OCI-LY1 (cell line): ENCODE data around the gene ABCB6.
"Not testable (repeated sequence)": the region's sequence is repeated elsewhere in the genome, so short reads cannot be mapped to it uniquely, and the experiment has no call there.

ENCODE experiments used
- H2AFZ ChIP-seq: fragments of 200-600 bp; sonication (generic), shearing (Covaris generic); 2 replicates; pipeline ENCODE4 v1.6.0; 2014; ENCODE audit warnings: antibody characterized with exemption, mild to moderate bottlenecking, low read length
- H3F3A ChIP-seq: fragments of 200-600 bp; sonication (generic), shearing (Covaris generic); 2 replicates; pipeline ENCODE4 v1.6.0; 2014; ENCODE audit warnings: mild to moderate bottlenecking, antibody characterized with exemption, low read length, moderate library complexity; ENCODE audit not compliant: insufficient read depth
- H3K27ac ChIP-seq: fragments of 200-600 bp; sonication (generic); 2 replicates; pipeline ENCODE4 v1.5.1; 2014; ENCODE audit warnings: low read length, mixed run types, mild to moderate bottlenecking, low read depth; ENCODE audit not compliant: poor library complexity, severe bottlenecking
- H3K27me3 ChIP-seq: fragments of 200-600 bp; sonication (generic); 2 replicates; pipeline ENCODE4 v1.6.0; 2014; ENCODE audit warnings: antibody characterized with exemption, mild to moderate bottlenecking, low read length, moderate library complexity; ENCODE audit not compliant: insufficient read depth
- H3K36me3 ChIP-seq: fragments of 200-600 bp; sonication (generic); 2 replicates; pipeline ENCODE4 v1.6.1; 2014; ENCODE audit warnings: mild to moderate bottlenecking, antibody characterized with exemption, low read length, moderate library complexity, mixed read lengths; ENCODE audit not compliant: insufficient read depth
- H3K4me1 ChIP-seq: fragments of 200-600 bp; sonication (generic); 2 replicates; pipeline ENCODE4 v1.5.1; 2014; ENCODE audit warnings: mild to moderate bottlenecking, low read length, moderate library complexity; ENCODE audit not compliant: insufficient read depth, severe bottlenecking
- H3K4me2 ChIP-seq: fragments of 200-600 bp; sonication (generic), shearing (Covaris generic); 2 replicates; pipeline ENCODE4 v1.6.1; 2014; ENCODE audit warnings: low read length
- H3K4me3 ChIP-seq: fragments of 200-600 bp; sonication (generic); 2 replicates; pipeline ENCODE4 v1.5.1; 2014; ENCODE audit warnings: low read length, low read depth, mild to moderate bottlenecking, mixed read lengths; ENCODE audit not compliant: poor library complexity, severe bottlenecking
- H3K79me2 ChIP-seq: fragments of 200-600 bp; shearing (Covaris generic); 2 replicates; pipeline ENCODE4 v1.6.1; 2016; ENCODE audit warnings: mixed run types, low read length, mixed read lengths; ENCODE audit not compliant: insufficient read depth
- H3K9ac ChIP-seq: fragments of 200-600 bp; sonication (generic), shearing (Covaris generic); 2 replicates; pipeline ENCODE4 v1.6.1; 2014; ENCODE audit warnings: mild to moderate bottlenecking, low read length, mixed read lengths
- H3K9me2 ChIP-seq: fragments of 200-600 bp; sonication (generic), shearing (Covaris generic); 2 replicates; pipeline ENCODE4 v1.6.1; 2014; ENCODE audit warnings: low read depth, mild to moderate bottlenecking, low read length, mixed read lengths
- H3K9me3 ChIP-seq: fragments of 200-600 bp; shearing (Covaris generic); 2 replicates; pipeline ENCODE4 v1.6.1; 2014; ENCODE audit warnings: low read length, mixed read lengths
- H4K20me1 ChIP-seq: fragments of 200-600 bp; sonication (generic), shearing (Covaris generic); 2 replicates; pipeline ENCODE4 v1.6.0; 2016; ENCODE audit warnings: mild to moderate bottlenecking, low read length; ENCODE audit not compliant: insufficient read depth
- CTCF ChIP-seq: fragments of 200-600 bp; sonication (generic), shearing (Covaris generic); IDR thresholded peaks from 2 replicates; pipeline ENCODE4 v1.5.1; 2017; ENCODE audit warnings: mild to moderate bottlenecking, antibody characterized with exemption, low read length, moderate library complexity, mixed read lengths
- EZH2 ChIP-seq: fragments of 200-600 bp; sonication (generic), shearing (Covaris generic); IDR thresholded peaks from 2 replicates; pipeline ENCODE4 v1.8.0; 2017; ENCODE audit warnings: borderline replicate concordance, mixed run types, mild to moderate bottlenecking, antibody characterized with exemption, low read length, moderate library complexity, mixed read lengths

The ABCB6 gene

GRCh38 chr2:219205165-219205538, 13.6 kb downstream of the ABCB6 start:
- Histone ChIP-seq H3K79me2 (no peaks in the 10 kb centered on the region), H3K9ac (no peak overlapping the region), H3K27me3 (no peaks in the 10 kb centered on the region), H3K9me2 (no peaks in the 10 kb centered on the region), H3K4me1 (peaks cover 21% of the 10 kb centered on the region), H3K4me3 (no peak overlapping the region), H4K20me1 (no peaks in the 10 kb centered on the region), H3K27ac (no peak overlapping the region), H2AFZ (no peak overlapping the region), H3K9me3 (peaks cover 6% of the 10 kb centered on the region; the same call in 1 of the 2 replicates), H3K36me3 (peaks cover 27% of the 10 kb centered on the region; the same call in 1 of the 2 replicates), H3K4me2 (no peak overlapping the region), H3F3A (0 out of 2 replicates have a peak, but pooled peaks cover 3% of the 10 kb centered on the region)
- TF ChIP-seq CTCF (no peak), EZH2 (no peak)

- no peaks in the 10 kb centered on the region for H3K27me3 ChIP-seq
- H3F3A ChIP-seq, result 0 out of 2 replicates have a peak, but pooled peaks cover 3% of the 10 kb centered on the region
- H3K9me3 ChIP-seq, result peaks cover 6% of the 10 kb centered on the region; the same call in 1 of the 2 replicates
- no peak overlapping the region for H3K9ac ChIP-seq
- no peak overlapping the region for H3K4me3 ChIP-seq
- peaks cover 21% of the 10 kb centered on the region; the same call in 1 of the 2 replicates for H3K36me3 ChIP-seq
- no peaks in the 10 kb centered on the region for H4K20me1 ChIP-seq
- H3K9me2 ChIP-seq, result no peaks in the 10 kb centered on the region
- H3K27ac ChIP-seq, result no peak overlapping the region
- TF ChIP-seq EZH2 (no peak), CTCF (no peak)
- H3K4me1 ChIP-seq, result peaks cover 21% of the 10 kb centered on the region
- H2AFZ ChIP-seq, result no peak overlapping the region
- H3K4me2 ChIP-seq, result no peak overlapping the region
- H3K79me2 ChIP-seq, result no peaks in the 10 kb centered on the region
Observed at GRCh38 chr2:219204425-219205164, 14.2 kb downstream of the ABCB6 start.

- H3K27ac ChIP-seq, H3K36me3 ChIP-seq, H3K4me1 ChIP-seq, H2AFZ ChIP-seq, H3K9me2 ChIP-seq, H3K79me2 ChIP-seq, H3K9me3 ChIP-seq, H3K27me3 ChIP-seq, H4K20me1 ChIP-seq, H3K4me3 ChIP-seq, H3K9ac ChIP-seq, H3F3A ChIP-seq, H3K4me2 ChIP-seq: not testable (repeated sequence)
Observed at GRCh38 chr2:219201331-219201730, 17.4 kb downstream of the ABCB6 start.

- not testable (repeated sequence) for H3K4me2 ChIP-seq, H4K20me1 ChIP-seq, H3K36me3 ChIP-seq, H3K27me3 ChIP-seq, H3K9me3 ChIP-seq, H2AFZ ChIP-seq, H3K4me1 ChIP-seq, H3K4me3 ChIP-seq, H3K27ac ChIP-seq, H3F3A ChIP-seq, H3K9ac ChIP-seq, H3K9me2 ChIP-seq, H3K79me2 ChIP-seq
Observed at GRCh38 chr2:219200502-219201326, 18.0 kb downstream of the ABCB6 start.
